GM19035 (cell line): ENCODE measurements around the gene WASF2.
A peak's percentile ranks its signal among the peaks of the same experiment; 100 is the strongest.

Source experiments
- ATAC-seq: cut with Tn5 transposase; IDR thresholded peaks from one replicate; pipeline ENCODE4 v1.9.1; 2021; ENCODE audit not compliant: unreplicated experiment

Gene WASF2

GRCh38 chr1:27381969-27382762 lies 107.8 kb downstream of the WASF2 start:
- no peak for ATAC-seq

GRCh38 chr1:27380766-27381733 lies 108.9 kb downstream of the WASF2 start:
- ATAC-seq: no peak

- ATAC-seq: no peak
These were observed 109.7 kb downstream of the WASF2 start for GRCh38 chr1:27380224-27380623.

GRCh38 chr1:27379564-27380122 lies 110.3 kb downstream of the WASF2 start:
- ATAC-seq: no peak

- ATAC-seq: no peak
These were observed 112.0 kb downstream of the WASF2 start for GRCh38 chr1:27377760-27378495.

GRCh38 chr1:27374362-27375086 lies 115.4 kb downstream of the WASF2 start, which contains the start of gene FCN3:
Gene FCN3, minus strand, starts transcription at chr1:27374824. Its CDS starts 6 bp downstream, at chr1:27374818.
- ATAC-seq: no peak

- ATAC-seq: no peak
These were observed 116.9 kb downstream of the WASF2 start for GRCh38 chr1:27372808-27373690.

GRCh38 chr1:27372022-27372807 lies 117.8 kb downstream of the WASF2 start:
- no peak for ATAC-seq

GRCh38 chr1:27368869-27369582 lies 120.9 kb downstream of the WASF2 start:
- no peak for ATAC-seq

GRCh38 chr1:27367160-27367650 lies 122.8 kb downstream of the WASF2 start:
- ATAC-seq: no peak

- peak; percentile 24 for ATAC-seq
These were observed 123.4 kb downstream of the WASF2 start, which contains the start of gene MAP3K6 for GRCh38 chr1:27366411-27367159. Gene MAP3K6, minus strand, starts transcription at chr1:27366961. Its CDS starts 364 bp downstream, at chr1:27366597.

GRCh38 chr1:27366113-27366410 lies 123.9 kb downstream of the WASF2 start:
- ATAC-seq: peak; percentile 34

- peak; percentile 44 for ATAC-seq
These were observed 124.4 kb downstream of the WASF2 start for GRCh38 chr1:27365372-27366112.

GRCh38 chr1:27364696-27365371 lies 125.1 kb downstream of the WASF2 start:
- ATAC-seq: no peak
